Embryonic facial prominence (tissue), 1 donor: ENCODE results near the gene TSPEAR.
"Not testable (repeated sequence)": the region's sequence is repeated elsewhere in the genome, so short reads cannot be mapped to it uniquely, and the experiment has no call there.

ENCODE experiments used
- DNase-seq: peaks from one replicate; pipeline ENCODE4 v3.0.0-alpha.2; 2016; ENCODE audit errors: extremely low spot score

The TSPEAR gene

GRCh38 chr21:44685050-44685449, 26.3 kb downstream of the TSPEAR start:
- DNase-seq: not testable (repeated sequence)

DNA sequence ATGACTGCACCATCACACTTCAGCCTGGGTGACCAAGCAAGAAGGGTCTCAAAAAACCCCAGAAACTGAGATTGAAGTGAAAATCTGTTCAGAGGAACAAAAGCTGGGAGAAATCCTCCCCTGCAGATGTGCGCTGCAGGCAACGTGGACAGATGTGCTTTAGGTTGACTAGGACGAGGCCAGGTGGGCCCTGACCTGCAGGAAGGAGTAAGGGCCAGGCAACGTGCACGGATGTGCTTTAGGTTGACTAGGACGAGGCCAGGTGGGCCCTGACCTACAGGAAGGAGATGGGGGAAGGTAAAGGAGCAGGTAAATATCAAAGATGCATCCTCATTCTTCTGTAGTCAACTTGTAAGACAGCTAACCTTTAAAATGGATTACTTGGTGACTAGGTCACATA, 26.9 kb downstream of the TSPEAR start:
- no peak for DNase-seq

DNA sequence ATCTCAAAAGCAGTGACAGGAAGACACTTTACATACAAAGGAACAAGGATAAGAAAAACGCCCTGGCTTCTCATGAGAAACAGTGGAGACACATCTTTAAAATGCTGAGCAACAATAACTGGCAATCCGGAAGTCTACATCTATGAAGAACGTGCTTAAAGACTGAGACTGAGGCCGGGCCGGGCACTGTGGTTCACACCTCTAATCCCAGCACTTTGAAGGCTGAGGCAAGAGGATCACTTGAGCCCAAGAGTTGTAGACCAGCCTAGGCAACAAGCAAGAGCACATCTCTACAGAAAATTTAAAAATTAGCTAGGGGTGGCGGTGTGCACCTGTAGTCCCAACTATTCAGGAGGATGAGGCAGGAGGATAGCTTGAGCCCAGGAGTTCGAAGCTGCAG, 27.3 kb downstream of the TSPEAR start:
- DNase-seq: no peak

DNA sequence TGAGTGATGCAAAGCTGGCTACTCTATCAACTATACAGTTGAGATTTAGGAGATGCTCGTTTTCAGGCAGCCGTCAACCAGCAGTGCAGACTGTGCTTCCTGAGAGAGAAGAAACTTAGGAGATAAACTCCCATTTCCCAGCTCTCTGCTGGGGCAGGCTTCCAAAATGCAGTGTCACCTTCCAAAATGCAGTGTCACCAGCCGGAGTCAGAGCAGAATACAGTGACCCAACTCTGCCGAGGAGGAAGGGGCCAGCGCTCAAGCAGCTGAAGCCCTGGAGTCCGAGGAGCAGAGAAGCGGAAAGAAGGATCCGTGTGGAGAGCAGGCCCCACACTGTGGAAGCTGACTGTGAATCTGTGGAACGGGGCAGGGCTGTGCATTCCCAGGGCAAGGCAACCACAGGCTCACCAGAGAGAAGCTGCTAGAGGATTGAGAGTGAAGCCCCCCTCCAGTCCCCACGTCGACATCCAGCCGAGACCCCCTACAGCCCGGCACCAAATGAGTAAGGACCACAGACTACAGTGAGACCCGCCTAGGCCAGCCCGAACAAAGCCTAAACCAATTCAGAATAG, 28.7 kb downstream of the TSPEAR start:
- no peak for DNase-seq

DNA sequence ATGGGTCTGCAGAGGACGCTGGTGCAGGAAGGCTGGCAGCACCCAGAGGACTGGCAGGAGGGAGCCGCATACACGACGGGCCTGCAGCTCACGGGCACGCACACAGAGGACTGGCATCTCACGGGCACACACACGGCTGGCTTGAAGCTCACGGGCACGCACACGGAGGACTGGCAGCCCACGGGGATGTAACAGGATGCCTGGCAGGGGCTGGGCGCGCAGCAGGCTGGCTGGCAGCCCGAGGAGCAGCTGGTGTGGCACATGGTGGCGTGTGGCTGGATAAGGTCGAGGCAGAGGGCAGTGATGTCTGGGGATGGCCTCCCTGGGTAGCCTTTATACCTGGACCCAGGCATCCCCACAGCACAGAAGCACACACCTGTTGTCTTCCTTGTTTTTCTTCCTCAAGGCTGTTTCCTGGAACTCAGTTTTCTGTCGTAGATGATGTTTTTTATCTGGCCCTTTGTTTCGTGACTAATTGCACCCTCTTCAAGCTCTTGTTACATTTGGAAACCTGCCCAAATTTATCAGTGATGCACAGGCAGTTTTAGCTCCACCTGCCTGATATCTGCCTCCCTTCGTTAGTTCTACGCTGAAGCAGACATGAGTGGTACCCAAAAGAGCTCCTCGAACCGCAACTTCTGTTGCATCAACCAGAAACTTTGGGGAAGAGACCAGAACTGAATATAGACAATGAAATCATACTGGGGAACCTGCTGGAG, 29.4 kb downstream of the TSPEAR start, which contains the start of gene KRTAP12-1:
TSS of gene KRTAP12-1 (minus strand) at position 303 of the 719 bp plus-strand sequence. CDS start at position 263, 40 bp downstream.
- DNase-seq: no peak

- no peak for DNase-seq
These were observed 30.2 kb downstream of the TSPEAR start for GRCh38 chr21:44681152-44681551.

DNA sequence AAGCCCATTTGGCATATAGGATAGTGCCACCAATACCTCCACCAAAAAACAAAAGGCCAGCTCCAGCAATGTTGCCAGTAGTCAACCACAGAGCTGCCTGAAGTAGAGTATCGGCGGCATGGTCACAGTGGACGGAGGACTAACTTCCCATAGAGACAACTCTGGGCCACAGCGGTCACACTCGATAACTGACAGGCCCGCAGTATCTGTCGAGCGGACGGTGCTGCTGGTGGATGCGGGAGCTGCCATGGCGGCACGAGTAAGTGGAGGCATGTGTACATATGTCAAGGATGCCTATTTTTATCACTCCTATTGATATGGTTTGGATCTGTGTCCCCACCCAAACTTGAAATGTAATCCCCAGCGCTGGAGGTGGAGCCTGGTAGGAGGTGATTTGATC, 33.5 kb downstream of the TSPEAR start:
- DNase-seq: no peak

DNA sequence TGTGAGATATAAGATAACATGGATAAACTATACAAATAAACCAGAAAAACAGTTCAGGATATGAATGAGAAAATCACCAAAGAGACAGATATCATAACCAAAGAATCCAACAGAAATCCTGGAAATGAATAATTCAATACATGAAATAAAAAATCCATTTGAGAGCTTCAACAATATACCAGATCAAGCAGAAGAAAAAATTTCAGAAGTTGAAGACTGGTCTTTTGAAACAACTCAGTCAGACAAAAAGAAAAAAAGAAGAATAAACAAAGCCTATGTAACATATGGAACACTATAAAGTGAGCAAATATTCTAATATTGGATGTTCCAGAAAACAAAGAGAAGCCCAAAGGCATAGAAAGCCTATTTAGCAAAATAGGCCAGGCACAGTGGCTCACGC, 39.5 kb downstream of the TSPEAR start:
- DNase-seq: no peak

DNA sequence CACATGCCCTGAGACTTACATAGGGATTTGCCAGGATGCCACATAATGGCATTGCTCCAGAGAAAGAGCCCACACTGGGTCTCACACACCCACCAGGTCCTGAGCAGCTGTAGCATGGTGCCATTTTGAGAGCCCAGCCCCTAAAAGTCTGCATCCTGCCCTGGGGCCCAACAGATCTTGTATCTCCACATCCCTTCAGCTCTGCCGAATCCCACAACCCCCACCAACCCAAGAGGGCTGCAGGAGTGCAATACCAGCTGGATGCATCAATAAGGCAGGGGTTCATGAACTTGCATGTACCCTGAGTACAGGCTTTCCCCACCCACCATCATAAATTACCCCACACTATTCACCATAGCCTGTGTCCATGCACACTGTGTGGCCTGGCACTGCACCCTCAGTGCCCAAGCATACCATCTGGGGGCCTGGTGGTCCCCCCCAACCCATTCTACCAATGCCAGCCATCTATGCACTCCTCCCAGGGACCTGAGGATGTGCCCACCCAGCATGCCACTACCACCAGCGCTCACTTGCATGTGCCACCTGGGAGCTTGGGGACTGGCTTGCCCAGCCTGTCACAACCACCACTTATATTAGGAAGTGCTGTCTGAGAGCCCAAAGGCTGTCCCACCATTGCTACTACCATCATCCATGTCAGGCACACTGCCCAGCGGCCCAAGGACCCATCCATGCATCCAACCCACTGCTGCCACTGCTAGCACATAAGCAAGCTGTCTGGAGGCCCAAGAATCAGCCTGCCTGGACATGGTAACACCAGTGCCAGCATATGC, 40.5 kb downstream of the TSPEAR start:
- DNase-seq: no peak

DNA sequence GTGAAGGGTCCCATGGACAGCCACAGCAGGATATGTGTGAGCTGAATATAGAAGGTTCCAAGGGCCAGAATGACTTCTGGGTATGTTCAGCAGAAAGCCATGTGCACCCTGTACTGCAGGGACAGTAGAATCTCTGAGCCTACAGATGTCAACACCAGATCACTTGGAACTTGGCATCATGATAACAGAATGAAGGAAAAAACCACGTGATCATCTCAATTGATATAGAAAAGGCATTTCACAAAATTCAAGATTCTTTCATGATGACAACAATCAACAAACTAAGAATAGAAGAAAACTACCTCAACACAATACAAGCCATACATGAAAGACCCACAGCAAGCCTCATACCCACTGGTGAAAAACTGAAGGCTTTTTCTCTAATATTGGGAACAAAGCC, 43.8 kb downstream of the TSPEAR start:
- DNase-seq: no peak

- DNase-seq: no peak
These were observed 44.7 kb downstream of the TSPEAR start, which contains the start of gene KRTAP12-2 for GRCh38 chr21:44666401-44667320. Gene KRTAP12-2, minus strand, starts transcription at chr21:44666927. Its CDS starts 41 bp downstream, at chr21:44666886.

GRCh38 chr21:44664691-44665090, 46.7 kb downstream of the TSPEAR start:
- DNase-seq: no peak

- DNase-seq: not testable (repeated sequence)
These were observed 49.8 kb downstream of the TSPEAR start for GRCh38 chr21:44661567-44661966.

DNA sequence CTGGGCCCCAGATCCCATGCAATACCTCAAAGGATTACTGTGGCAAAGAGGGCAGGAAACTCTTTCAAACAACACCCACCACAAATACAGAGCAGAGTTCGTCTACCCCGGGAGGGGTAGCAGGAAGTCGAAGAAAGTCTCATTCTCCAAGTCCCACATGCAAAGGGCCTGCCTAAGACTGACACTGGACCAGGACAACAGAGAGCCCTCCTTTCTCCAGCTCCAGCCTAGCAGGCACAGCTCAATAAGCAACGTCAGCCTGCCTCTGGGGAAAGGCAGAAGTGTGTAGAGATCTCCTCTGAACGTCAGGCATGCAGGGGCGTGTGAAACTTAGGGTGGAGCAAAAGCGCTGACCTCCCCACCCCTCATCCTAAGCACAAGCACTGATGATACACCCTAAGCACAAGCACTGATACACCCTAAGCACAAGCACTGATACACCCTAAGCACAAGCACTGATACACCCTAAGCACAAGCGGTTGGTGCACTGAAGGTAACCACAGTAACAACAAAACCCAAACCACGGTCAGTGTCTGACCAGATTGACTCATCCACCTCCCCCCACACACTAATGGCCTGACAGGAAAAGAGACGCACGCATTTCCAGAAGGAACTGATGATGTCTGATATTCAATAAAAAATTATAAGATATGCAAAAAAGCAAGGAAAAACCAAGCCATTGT, 52.3 kb downstream of the TSPEAR start:
- no peak for DNase-seq

DNA sequence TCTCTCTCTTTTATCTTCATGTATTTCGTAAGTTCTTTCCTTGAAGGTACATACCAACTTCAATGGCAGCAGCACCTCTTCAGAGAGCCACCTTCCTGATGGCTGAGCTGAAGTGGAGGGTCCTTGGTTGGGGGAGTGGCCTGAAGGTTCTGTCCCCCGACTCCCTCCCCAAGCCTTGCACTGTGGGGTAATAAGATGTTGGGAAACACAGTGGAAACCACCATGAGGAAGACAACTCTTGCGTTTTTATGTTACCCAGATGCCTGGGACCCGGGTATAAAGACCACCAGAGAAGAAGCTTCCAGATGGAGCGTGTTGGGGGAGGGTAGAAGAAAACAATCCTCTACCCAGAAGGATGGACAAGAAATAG, 52.8 kb downstream of the TSPEAR start:
- no peak for DNase-seq

GRCh38 chr21:44657635-44658540, 53.5 kb downstream of the TSPEAR start, which contains the start of gene KRTAP12-3:
Gene KRTAP12-3, plus strand, starts transcription at chr21:44657932. Its CDS starts 48 bp downstream, at chr21:44657980.
- no peak for DNase-seq

DNA sequence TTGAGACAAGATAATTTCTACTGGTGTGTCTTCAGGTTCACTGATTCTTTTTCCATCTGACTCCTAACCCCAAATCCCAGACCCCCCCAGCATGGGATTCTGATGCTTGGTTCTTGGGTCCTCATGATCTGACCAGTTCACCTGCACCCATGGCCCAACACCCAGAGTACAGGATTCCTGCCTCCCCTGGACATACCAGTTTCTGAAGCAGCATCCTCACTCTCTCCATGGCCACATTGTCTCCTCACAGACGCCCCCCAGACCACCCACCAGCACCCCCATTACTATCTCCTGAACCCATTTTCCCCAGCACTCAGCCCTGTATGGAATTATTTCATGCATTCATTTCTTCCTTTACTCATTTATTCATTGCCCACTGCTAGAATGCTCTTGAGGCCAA, 54.5 kb downstream of the TSPEAR start:
- no peak for DNase-seq

GRCh38 chr21:44654576-44655175, 56.7 kb downstream of the TSPEAR start, which contains the start of gene KRTAP12-4:
Gene KRTAP12-4, minus strand, starts transcription at chr21:44654659. Its CDS starts 45 bp downstream, at chr21:44654614.
- DNase-seq: no peak
